Measurements from ENCODE around the gene KRT33B. TPM values are rescaled to one million over a fixed set of nuclear protein-coding genes. Genes with fewer than 3 reads are reported as not detected.

The KRT33B gene
- total RNA-seq, 1 experiment from 2014 or later, result not detected

GRCh38 chr17:41325611-41326010, 44.0 kb downstream of the KRT33B start:
- no peak overlapping the region for H2BK15ac ChIP-seq (ENCODE audit: low read depth, low read length)
- no peak overlapping the region for H3K4ac ChIP-seq (ENCODE audit: low read depth, low read length)
- no peak overlapping the region for H2BK20ac ChIP-seq (ENCODE audit: low read depth, low read length, poor library complexity, severe bottlenecking)
- Mint-ChIP-seq H3K4me3 (no peak overlapping the region), H3K27me3 (ENCODE audit: low read depth) (peaks cover 2% of the 10 kb centered on the region; the same call in 1 of the 2 replicates), H3K36me3 (ENCODE audit: insufficient read depth in 1 of 3, low read depth in 3 of 3) (0 out of 7 replicates have a peak, but pooled peaks cover 0 to 1% (median 0%) of the 10 kb centered on the region in 3 experiments), H3K4me1 (peaks cover 3 to 4% of the 10 kb centered on the region in 2 experiments; a peak in 2 of 4 replicates), H3K27ac (no peak overlapping the region), H3K9me3 (peaks cover 3 to 4% of the 10 kb centered on the region in 2 experiments; a peak in 3 of 5 replicates)
- no peaks in the 10 kb centered on the region for H3K27me3 ChIP-seq (ENCODE audit: insufficient read depth, low read length)
- H3K9ac ChIP-seq (ENCODE audit: extremely low read depth, insufficient read length, low read length), result no peak overlapping the region
- H3K79me1 ChIP-seq (ENCODE audit: insufficient read depth, low read depth, low read length, poor library complexity, severe bottlenecking), result no peaks in the 10 kb centered on the region
- H2AFZ ChIP-seq (ENCODE audit: low read length), result no peak overlapping the region
- no peak overlapping the region for H4K91ac ChIP-seq (ENCODE audit: insufficient read length, low read depth, low read length)
- no peak overlapping the region for H2BK5ac ChIP-seq (ENCODE audit: insufficient read length, low read length)
- no peaks in the 10 kb centered on the region for H3K79me2 ChIP-seq (ENCODE audit: insufficient read depth, low read length)
- H2BK120ac ChIP-seq (ENCODE audit: low read depth, low read length, poor library complexity, severe bottlenecking), result no peak overlapping the region
- no peak overlapping the region for H4K5ac ChIP-seq (ENCODE audit: insufficient read length, low read depth, low read length)
- no peak overlapping the region for H2AK5ac ChIP-seq (ENCODE audit: insufficient read length, low read length)
- no peak for DNase-seq
- no peaks in the 10 kb centered on the region for H3K23me2 ChIP-seq (ENCODE audit: insufficient read length, low read depth, low read length, poor library complexity, severe bottlenecking)
- no peak overlapping the region for H3K23ac ChIP-seq (ENCODE audit: insufficient read length, low read depth, low read length)
- no CpG with 5 or more reads among the region's 6 CpGs for WGBS (ENCODE audit: extremely low coverage, insufficient read length, low lambda C conversion rate)
- H4K20me1 ChIP-seq (ENCODE audit: control insufficient read depth, insufficient read depth, insufficient read length), result no peaks in the 10 kb centered on the region
- H3K4me1 ChIP-seq (ENCODE audit: insufficient read depth, low read length), result no peaks in the 10 kb centered on the region
- H4K8ac ChIP-seq (replicated peaks; ENCODE audit: insufficient read length, low read depth, low read length), result no peak overlapping the region
- H3T11ph ChIP-seq (ENCODE audit: low read length), result no peak overlapping the region
- no peak overlapping the region for H3K4me2 ChIP-seq (ENCODE audit: insufficient read depth, insufficient read length, low read length)
- no peak overlapping the region for H3K27ac ChIP-seq (ENCODE audit: insufficient read length, low read depth, low read length)
- no peaks in the 10 kb centered on the region for H3K9me3 ChIP-seq (ENCODE audit: control insufficient read depth, low read depth, low read length)
- no peak overlapping the region for H3K56ac ChIP-seq (ENCODE audit: insufficient read length, low read depth, low read length)
- H3K18ac ChIP-seq (ENCODE audit: insufficient read length, low read depth, low read length), result no peak overlapping the region
- no peak overlapping the region for H3K14ac ChIP-seq (ENCODE audit: insufficient read depth, low read length)
- TF ChIP-seq CTCF (conservative IDR thresholded peaks at IDR 0.05), result no peak
- no peak overlapping the region for H2BK12ac ChIP-seq (ENCODE audit: insufficient read length, low read depth, low read length)

All from H9 (cell line).